B cell (primary cell): ENCODE measurements around the gene AGPAT1. TPM values are rescaled to one million over a fixed set of nuclear protein-coding genes. Genes with fewer than 3 reads are reported as not detected.

ENCODE experiments used
- ATAC-seq: fragments of 200-7000 bp; cut with Tn5 transposase; one replicate; pipeline ENCODE4 v1.10.0; 2021; ENCODE audit warnings: low read depth, mild to moderate bottlenecking, moderate number of reproducible peaks, moderate library complexity
- CTCF ChIA-PET: fragments of 350-600 bp; sonication (Branson Sonifier 250); formaldehyde crosslinking; loops from one replicate; lab custom pipeline; 2021; ENCODE audit warnings: antibody characterized with exemption, inconsistent platforms; lab: Charles Lee
- POLR2A ChIA-PET: fragments of 350-600 bp; sonication (Branson Sonifier 250); formaldehyde crosslinking; loops from one replicate; lab custom pipeline; 2021; ENCODE audit warnings: antibody characterized with exemption; lab: Charles Lee
- DNase-seq: peaks from one replicate; pipeline ENCODE4 v3.0.0; 2013
- H2AFZ ChIP-seq: 2 replicates; pipeline ENCODE4 v1.6.1; 2012; ENCODE audit warnings: mild to moderate bottlenecking, low read depth, low read length; ENCODE audit not compliant: insufficient read depth, poor library complexity, severe bottlenecking
- H3K27ac ChIP-seq, 2 donors: 1 replicate in 1 of 2; 2 replicates in 1 of 2; pipeline ENCODE4 v1.5.1; 2012 to 2013; ENCODE audit warnings: low read length in 2 of 2, mild to moderate bottlenecking in 2 of 2, moderate library complexity in 1 of 2
- H3K27me3 ChIP-seq, 4 experiments: fragments of 200-600 bp in 1 of 4; sonication (generic) in 1 of 4; replicated peaks in 1 of 4; 1 replicate in 2 of 4; 2 replicates in 2 of 4; pipeline versions ENCODE4 v1.6.1 to v1.7.0; 2013 to 2016; ENCODE audit warnings: low read length in 3 of 4, mild to moderate bottlenecking in 2 of 4, mixed read lengths in 1 of 4, moderate library complexity in 1 of 4; ENCODE audit not compliant: insufficient read depth in 4 of 4, control insufficient read depth in 3 of 4; ENCODE audit errors: control extremely low read depth in 1 of 4
- H3K36me3 ChIP-seq, 2 experiments: replicated peaks in 1 of 2; 1 replicate in 1 of 2; 2 replicates in 1 of 2; pipeline versions ENCODE4 v1.6.1 to v1.7.1; 2013; ENCODE audit warnings: low read length in 1 of 2; ENCODE audit not compliant: insufficient read depth in 2 of 2, control insufficient read depth in 1 of 2; ENCODE audit errors: control extremely low read depth in 1 of 2, extremely low read depth in 1 of 2
- H3K4me1 ChIP-seq, 2 donors: fragments of 200-600 bp in 1 of 2; sonication (generic) in 1 of 2; 1 replicate in 1 of 2; 2 replicates in 1 of 2; pipeline versions ENCODE4 v1.5.1 to v1.6.1; 2013 to 2017; ENCODE audit warnings: low read length in 2 of 2; ENCODE audit not compliant: control insufficient read depth in 2 of 2, insufficient read depth in 2 of 2
- H3K4me2 ChIP-seq: replicated peaks from 2 replicates; pipeline ENCODE3; 2012; ENCODE audit warnings: mild to moderate bottlenecking, low read depth, low read length; ENCODE audit not compliant: poor library complexity, severe bottlenecking
- H3K4me3 ChIP-seq, 5 experiments: fragments of 200-600 bp in 1 of 5; sonication (generic) in 1 of 5; 1 replicate in 3 of 5; 2 replicates in 2 of 5; pipeline versions ENCODE4 v1.5.1 to v1.7.0; 2011 to 2016; ENCODE audit warnings: low read length in 4 of 5, mild to moderate bottlenecking in 4 of 5, low read depth in 2 of 5, control low read depth in 1 of 5, moderate library complexity in 1 of 5; ENCODE audit not compliant: insufficient read depth in 1 of 5; ENCODE audit errors: control extremely low read depth in 1 of 5, extremely low read depth in 1 of 5
- H3K79me2 ChIP-seq: fragments of 200-600 bp; sonication (generic); one replicate; pipeline ENCODE4 v1.6.0; 2016; ENCODE audit warnings: low read length; ENCODE audit not compliant: control insufficient read depth, insufficient read depth
- H3K9ac ChIP-seq: fragments of 200-600 bp; sonication (generic); 2 replicates; pipeline ENCODE4 v1.6.1; 2017; ENCODE audit warnings: mild to moderate bottlenecking, low read length, moderate library complexity
- H3K9me3 ChIP-seq, 3 donors: one replicate each; pipeline versions ENCODE4 v1.6.1 to v1.7.1; 2013; ENCODE audit warnings: low read length in 2 of 3; ENCODE audit not compliant: control insufficient read depth in 2 of 3, insufficient read depth in 1 of 3; ENCODE audit errors: control extremely low read depth in 1 of 3
- H4K20me1 ChIP-seq: 2 replicates; pipeline ENCODE4 v1.6.0; 2012; ENCODE audit warnings: mild to moderate bottlenecking, low read length; ENCODE audit not compliant: insufficient read depth, control insufficient read depth, poor library complexity, severe bottlenecking
- H3K27ac Mint-ChIP-seq: one replicate; pipeline ENCODE4 v1.8.0; 2021; ENCODE audit warnings: mixed read lengths
- H3K27me3 Mint-ChIP-seq: one replicate; pipeline ENCODE4 v1.8.0; 2021; ENCODE audit warnings: mixed read lengths
- H3K4me1 Mint-ChIP-seq: one replicate; pipeline ENCODE4 v1.8.0; 2021; ENCODE audit warnings: mixed read lengths
- H3K4me3 Mint-ChIP-seq: one replicate; pipeline ENCODE4 v1.8.0; 2021; ENCODE audit warnings: mixed read lengths
- H3K9me3 Mint-ChIP-seq: one replicate; pipeline ENCODE4 v1.8.0; 2022; ENCODE audit warnings: mixed read lengths; ENCODE audit not compliant: insufficient read depth
- CTCF ChIP-seq: fragments of 200-600 bp; IDR thresholded peaks from one replicate; pipeline ENCODE4 v1.8.0; 2022; ENCODE audit warnings: antibody characterized with exemption, mild to moderate bottlenecking
- EZH2 ChIP-seq: IDR thresholded peaks from 2 replicates; pipeline ENCODE4 v1.6.1; 2012; ENCODE audit warnings: borderline replicate concordance, low read depth, mild to moderate bottlenecking, moderate library complexity, low read length; ENCODE audit not compliant: insufficient read depth, poor library complexity, severe bottlenecking
- WGBS: methylation state at CpG from one replicate; pipeline ENCODE4 v1.1.5; 2013; ENCODE audit warnings: missing lambda C conversion rate; ENCODE audit not compliant: insufficient coverage; 5-methylcytosine and 5-hydroxymethylcytosine counted together
- intact Hi-C: fragments of 100-400 bp; cut with micrococcal nuclease; formaldehyde crosslinking; loops from one replicate; pipeline ENCODE4 v1.10.0; 2022
- polyA plus RNA-seq: library from polyadenylated mRNA; depleted of rRNA; stranded (reverse); fragments of >200 nt; gene quantifications from 2 replicates; pipeline ENCODE4 v1.2.3, GENCODE V29; 2012
- total RNA-seq, 2 donors: library from RNA; stranded (reverse); fragments of 120-200 nt in 1 of 2; gene quantifications; 1 replicate in 1 of 2; 2 replicates in 1 of 2; pipeline versions ENCODE4 v1.2.3 to v1.2.4, GENCODE V29; 2013 to 2022

AGPAT1 gene
- total and polyA plus RNA-seq, 2 donors (not counting 1 experiment from before 2014, with no cell fraction given) = 29.8 to 37.1 TPM

- H3K79me2 ChIP-seq = peaks cover 12% of the 10 kb centered on the region
- ChIA-PET CTCF (interaction anchor here (0.6 to 1.6 kb wide), 7 partner anchors 15 to 79 kb away, joined by 3 to 7 read pairs (median 4); partner anchors contain the start of gene AGPAT1), POLR2A (interaction anchor here (0.5 to 1.8 kb wide), 12 partner anchors 9 to 1127 kb away, joined by 3 to 25 read pairs (median 5); partner anchors contain the start of genes AGPAT1, ATF6B, FKBPL and RNF5)
- H3K9ac ChIP-seq = peak overlapping the region; percentile 99
- H2AFZ ChIP-seq = peak overlapping the region; percentile 65
- no peaks in the 10 kb centered on the region for H4K20me1 ChIP-seq
- Mint-ChIP-seq H3K27me3 (no peaks in the 10 kb centered on the region), H3K4me3 (peak overlapping the region; percentile 95), H3K9me3 (no peaks in the 10 kb centered on the region), H3K27ac (peak overlapping the region; percentile 99), H3K4me1 (peaks cover 46% of the 10 kb centered on the region)
- peak overlapping the region in 4 of 5 experiments; percentile 89 to 99 (median 94) for H3K4me3 ChIP-seq
- 57% methylated on average over 23 of the region's 28 CpGs for WGBS
- intact Hi-C loops = loop anchor here (2.0 to 10.0 kb wide), 9 partner anchors 50 to 775 kb away; partner anchors contain the start of genes BAG6, CLIC1, CSNK2B and EHMT2
- no peaks in the 10 kb centered on the region for H3K9me3 ChIP-seq
- TF ChIP-seq CTCF (no peak), EZH2 (no peak)
- peaks cover 32 to 43% of the 10 kb centered on the region in 2 donors for H3K4me1 ChIP-seq
- peak; percentile 70 for DNase-seq
- no peak for ATAC-seq
- peaks cover 0 to under 1% of the 10 kb centered on the region in 2 experiments for H3K36me3 ChIP-seq
- H3K4me2 ChIP-seq = peak overlapping the region; percentile 91
- H3K27me3 ChIP-seq = no peaks in the 10 kb centered on the region
- peak overlapping the region; percentile 99 to 100 for H3K27ac ChIP-seq
Measured at GRCh38 chr6:32196682-32197616, 21.1 kb upstream of the AGPAT1 start.
